ENCODE results near the gene PAX9. TPM values are rescaled to one million over a fixed set of nuclear protein-coding genes. Genes with fewer than 3 reads are reported as not detected.

The PAX9 gene
- total and polyA plus RNA-seq, 2 experiments from 2014 or later: 0.24 to 0.53 TPM

GRCh38 chr14:36646664-36647416, 14.8 kb upstream of the PAX9 start:
- Histone ChIP-seq H3K9me2 (replicated peaks; ENCODE audit: insufficient read depth) (no peaks in the 10 kb centered on the region), H3K9me3 (ENCODE audit: low read depth) (no peaks in the 10 kb centered on the region), H3K4me2 (peak overlapping the region; percentile 99), H3K27me3 (peaks cover 98% of the 10 kb centered on the region), H3K27ac (no peak overlapping the region), H3K36me3 (replicated peaks; ENCODE audit: insufficient read depth, low read depth) (no peaks in the 10 kb centered on the region), H3K4me1 (ENCODE audit: insufficient read depth) (peaks cover 17% of the 10 kb centered on the region), H3K79me2 (no peaks in the 10 kb centered on the region), H2AFZ (peak overlapping the region; percentile 94), H3K4me3 (peak overlapping the region; percentile 54), H4K20me1 (ENCODE audit: insufficient read depth, poor library complexity, severe bottlenecking) (no peaks in the 10 kb centered on the region)
- TF ChIP-seq EZH2 (IDR thresholded peaks at IDR 0.05; ENCODE audit: borderline replicate concordance): peak; percentile 86
- TF ChIP-seq CTCF (IDR thresholded peaks at IDR 0.05; ENCODE audit: poor library complexity): peak; percentile 34
- TF ChIP-seq EZH2phosphoT487 (IDR thresholded peaks at IDR 0.05; ENCODE audit: low read depth, severe bottlenecking, unreplicated experiment): peak; percentile 18
- peak; percentile 54 for DNase-seq (ENCODE audit: low spot score)
- 5% methylated on average over 43 of the region's 55 CpGs for WGBS (ENCODE audit: low lambda C conversion rate, missing lambda C conversion rate)

GRCh38 chr14:36647417-36647823, 14.2 kb upstream of the PAX9 start:
- Histone ChIP-seq H3K36me3 (replicated peaks; ENCODE audit: insufficient read depth, low read depth) (no peaks in the 10 kb centered on the region), H3K9me3 (ENCODE audit: low read depth) (no peaks in the 10 kb centered on the region), H3K4me3 (peak overlapping the region; percentile 54), H3K9me2 (replicated peaks; ENCODE audit: insufficient read depth) (no peaks in the 10 kb centered on the region), H3K4me2 (peak overlapping the region; percentile 99), H2AFZ (peak overlapping the region; percentile 94), H3K4me1 (ENCODE audit: insufficient read depth) (peaks cover 17% of the 10 kb centered on the region), H3K27ac (no peak overlapping the region), H4K20me1 (ENCODE audit: insufficient read depth, poor library complexity, severe bottlenecking) (no peaks in the 10 kb centered on the region), H3K79me2 (no peaks in the 10 kb centered on the region), H3K27me3 (peaks cover 98% of the 10 kb centered on the region)
- 2% methylated on average over 26 of the region's 34 CpGs for WGBS (ENCODE audit: low lambda C conversion rate, missing lambda C conversion rate)
- no peak for DNase-seq (ENCODE audit: low spot score)
- TF ChIP-seq CTCF (IDR thresholded peaks at IDR 0.05; ENCODE audit: poor library complexity) (no peak), EZH2 (IDR thresholded peaks at IDR 0.05; ENCODE audit: borderline replicate concordance) (peak; percentile 2), EZH2phosphoT487 (IDR thresholded peaks at IDR 0.05; ENCODE audit: low read depth, severe bottlenecking, unreplicated experiment) (peak; percentile 38)

- Histone ChIP-seq H3K4me3 (peak overlapping the region; percentile 54), H3K4me2 (peak overlapping the region; percentile 99), H3K9me2 (replicated peaks; ENCODE audit: insufficient read depth) (no peaks in the 10 kb centered on the region), H2AFZ (peak overlapping the region; percentile 94), H3K36me3 (replicated peaks; ENCODE audit: insufficient read depth, low read depth) (no peaks in the 10 kb centered on the region), H3K79me2 (no peaks in the 10 kb centered on the region), H4K20me1 (ENCODE audit: insufficient read depth, poor library complexity, severe bottlenecking) (no peaks in the 10 kb centered on the region), H3K9me3 (ENCODE audit: low read depth) (no peaks in the 10 kb centered on the region), H3K27ac (no peak overlapping the region), H3K4me1 (ENCODE audit: insufficient read depth) (peaks cover 17% of the 10 kb centered on the region), H3K27me3 (peaks cover 98% of the 10 kb centered on the region)
- DNase-seq (ENCODE audit: low spot score): peak; percentile 74
- TF ChIP-seq EZH2 (IDR thresholded peaks at IDR 0.05; ENCODE audit: borderline replicate concordance) (peak; percentile 91), CTCF (IDR thresholded peaks at IDR 0.05; ENCODE audit: poor library complexity) (peak; percentile 71), EZH2phosphoT487 (IDR thresholded peaks at IDR 0.05; ENCODE audit: low read depth, severe bottlenecking, unreplicated experiment) (peak; percentile 72)
- WGBS (ENCODE audit: low lambda C conversion rate, missing lambda C conversion rate): 2% methylated on average over 60 of the region's 62 CpGs
Measured at GRCh38 chr14:36647824-36648753, 13.6 kb upstream of the PAX9 start.
